Activated naive CD4-positive, alpha-beta T cell treated with Interleukin-2 at 50 U/mL for 16 hours (primary cell): ENCODE measurements around the gene PSMD6.

ENCODE experiments used
- DNase-seq: peaks from one replicate; pipeline ENCODE4 v3.0.0-alpha.2; 2020

Gene PSMD6

GRCh38 chr3:64008017-64008416, 15.3 kb downstream of the PSMD6 start:
- no peak for DNase-seq

GRCh38 chr3:64003589-64003988, 19.7 kb downstream of the PSMD6 start:
- no peak for DNase-seq

GRCh38 chr3:64002233-64002632, 21.1 kb downstream of the PSMD6 start:
- DNase-seq, result no peak

- no peak for DNase-seq
These were observed 22.7 kb downstream of the PSMD6 start for GRCh38 chr3:64000453-64001055.

GRCh38 chr3:63998852-63999754, 24.2 kb downstream of the PSMD6 start:
- DNase-seq, result no peak

GRCh38 chr3:63995086-63995485, 28.2 kb downstream of the PSMD6 start:
- no peak for DNase-seq

- peak; percentile 54 for DNase-seq
These were observed 29.6 kb downstream of the PSMD6 start for GRCh38 chr3:63993653-63994079.

- no peak for DNase-seq
These were observed 30.6 kb downstream of the PSMD6 start for GRCh38 chr3:63992516-63993209.

GRCh38 chr3:63991666-63992065, 31.6 kb downstream of the PSMD6 start:
- DNase-seq, result no peak

GRCh38 chr3:63990733-63991132, 32.6 kb downstream of the PSMD6 start:
- DNase-seq, result no peak

- no peak for DNase-seq
These were observed 33.1 kb downstream of the PSMD6 start for GRCh38 chr3:63990204-63990603.

GRCh38 chr3:63988943-63989342, 34.4 kb downstream of the PSMD6 start:
- no peak for DNase-seq

- DNase-seq, result no peak
These were observed 36.5 kb downstream of the PSMD6 start for GRCh38 chr3:63986831-63987230.

- DNase-seq, result no peak
These were observed 37.1 kb downstream of the PSMD6 start for GRCh38 chr3:63986146-63986545.

GRCh38 chr3:63984391-63984790, 38.9 kb downstream of the PSMD6 start:
- DNase-seq, result no peak

GRCh38 chr3:63981980-63982379, 41.3 kb downstream of the PSMD6 start:
- no peak for DNase-seq

GRCh38 chr3:63980830-63981498, 42.3 kb downstream of the PSMD6 start:
- DNase-seq, result no peak

GRCh38 chr3:63980019-63980418, 43.3 kb downstream of the PSMD6 start:
- no peak for DNase-seq

- DNase-seq, result no peak
These were observed 44.0 kb downstream of the PSMD6 start for GRCh38 chr3:63979093-63979885.

- no peak for DNase-seq
These were observed 45.4 kb downstream of the PSMD6 start for GRCh38 chr3:63977893-63978292.

GRCh38 chr3:63976872-63977200, 46.5 kb downstream of the PSMD6 start:
- no peak for DNase-seq

- no peak for DNase-seq
These were observed 47.0 kb downstream of the PSMD6 start for GRCh38 chr3:63976161-63976871.
